ENCODE data around the gene SIGLEC1.
A peak's percentile ranks its signal among the peaks of the same experiment; 100 is the strongest.

The SIGLEC1 gene

DNA sequence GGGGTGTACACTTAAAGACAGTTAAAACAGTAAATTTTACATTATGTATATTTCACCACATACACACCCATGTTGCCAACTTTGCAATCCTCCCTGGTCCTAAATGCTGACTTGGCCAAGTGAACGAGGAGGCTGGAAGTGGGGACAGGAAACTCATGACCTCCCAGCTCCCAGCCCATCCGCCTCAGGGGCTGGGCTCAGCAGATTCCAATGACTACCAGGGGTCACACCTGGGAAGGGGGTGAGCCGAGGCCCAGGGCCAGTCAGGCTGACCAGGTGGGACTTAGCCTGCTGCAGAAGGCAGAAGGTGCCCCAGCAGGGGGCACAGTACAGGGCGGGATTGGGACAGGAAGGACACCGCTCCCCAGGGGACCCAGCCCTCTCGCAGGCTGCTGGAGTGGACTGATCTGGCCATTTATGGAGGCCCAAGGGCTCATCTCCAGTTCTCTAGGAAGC, 2.4 kb downstream of the SIGLEC1 start:
- H3K36me3 ChIP-seq (ENCODE audit: insufficient read depth, low read length), result no peaks in the 10 kb centered on the region
- no peaks in the 10 kb centered on the region for H3K9me2 ChIP-seq (replicated peaks; ENCODE audit: low read depth, low read length)
- no peaks in the 10 kb centered on the region for H3K9me3 ChIP-seq (ENCODE audit: insufficient read depth, low read depth, low read length)
- no peak for TF ChIP-seq EZH2phosphoT487 (IDR thresholded peaks at IDR 0.05; ENCODE audit: borderline replicate concordance)
- TF ChIP-seq, protein P1, sequence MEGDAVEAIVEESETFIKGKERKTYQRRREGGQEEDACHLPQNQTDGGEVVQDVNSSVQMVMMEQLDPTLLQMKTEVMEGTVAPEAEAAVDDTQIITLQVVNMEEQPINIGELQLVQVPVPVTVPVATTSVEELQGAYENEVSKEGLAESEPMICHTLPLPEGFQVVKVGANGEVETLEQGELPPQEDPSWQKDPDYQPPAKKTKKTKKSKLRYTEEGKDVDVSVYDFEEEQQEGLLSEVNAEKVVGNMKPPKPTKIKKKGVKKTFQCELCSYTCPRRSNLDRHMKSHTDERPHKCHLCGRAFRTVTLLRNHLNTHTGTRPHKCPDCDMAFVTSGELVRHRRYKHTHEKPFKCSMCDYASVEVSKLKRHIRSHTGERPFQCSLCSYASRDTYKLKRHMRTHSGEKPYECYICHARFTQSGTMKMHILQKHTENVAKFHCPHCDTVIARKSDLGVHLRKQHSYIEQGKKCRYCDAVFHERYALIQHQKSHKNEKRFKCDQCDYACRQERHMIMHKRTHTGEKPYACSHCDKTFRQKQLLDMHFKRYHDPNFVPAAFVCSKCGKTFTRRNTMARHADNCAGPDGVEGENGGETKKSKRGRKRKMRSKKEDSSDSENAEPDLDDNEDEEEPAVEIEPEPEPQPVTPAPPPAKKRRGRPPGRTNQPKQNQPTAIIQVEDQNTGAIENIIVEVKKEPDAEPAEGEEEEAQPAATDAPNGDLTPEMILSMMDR (conservative IDR thresholded peaks at IDR 0.05; ENCODE audit: low read length), result no peak; the same call in 1 of the 2 replicates
- no peak overlapping the region for H3K9ac ChIP-seq (ENCODE audit: low read depth, low read length, poor library complexity, severe bottlenecking)
- H3K27me3 ChIP-seq (ENCODE audit: insufficient read depth, low read length, poor library complexity, severe bottlenecking), result no peaks in the 10 kb centered on the region
- no peaks in the 10 kb centered on the region for H4K20me1 ChIP-seq (ENCODE audit: insufficient read depth, low read length, poor library complexity, severe bottlenecking)
- peaks cover 3% of the 10 kb centered on the region for H3K4me1 ChIP-seq (ENCODE audit: insufficient read depth, low read length, poor library complexity, severe bottlenecking)
- H3K4me3 ChIP-seq (ENCODE audit: low read length, poor library complexity, severe bottlenecking), result no peak overlapping the region
- H3K4me2 ChIP-seq (ENCODE audit: low read depth, low read length, poor library complexity, severe bottlenecking), result peak overlapping the region; percentile 35
- H3F3A ChIP-seq (ENCODE audit: low read depth), result no peaks in the 10 kb centered on the region
- H2AFZ ChIP-seq (ENCODE audit: low read length), result no peak overlapping the region
- no peaks in the 10 kb centered on the region for H3K79me2 ChIP-seq (ENCODE audit: insufficient read depth, low read length)

DNA sequence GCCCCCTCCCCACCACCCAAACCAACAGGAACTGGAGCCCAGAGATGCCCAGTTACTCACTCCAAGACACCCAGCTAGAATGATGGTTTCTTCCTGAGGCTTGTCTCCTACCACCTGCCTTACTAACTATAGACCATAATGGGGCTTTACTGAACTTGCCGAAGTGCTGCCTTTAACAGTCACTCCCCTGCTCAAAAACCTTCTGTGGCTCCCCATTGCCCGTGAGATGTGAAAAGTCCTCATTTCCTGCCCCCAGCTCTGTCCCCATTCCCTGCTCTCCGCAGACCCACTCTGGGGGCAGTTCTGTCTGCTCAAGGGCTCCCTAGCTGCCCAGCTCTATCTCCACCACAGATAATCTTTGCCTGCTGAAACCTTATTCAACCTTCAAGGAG, 4.9 kb downstream of the SIGLEC1 start:
- Histone ChIP-seq H3F3A (ENCODE audit: low read depth) (no peaks in the 10 kb centered on the region), H3K9ac (ENCODE audit: low read depth, low read length, poor library complexity, severe bottlenecking) (no peak overlapping the region), H2AFZ (ENCODE audit: low read length) (no peak overlapping the region), H3K9me3 (ENCODE audit: insufficient read depth, low read depth, low read length) (no peaks in the 10 kb centered on the region), H3K27me3 (ENCODE audit: insufficient read depth, low read length, poor library complexity, severe bottlenecking) (no peaks in the 10 kb centered on the region), H3K4me3 (ENCODE audit: low read length, poor library complexity, severe bottlenecking) (no peak overlapping the region), H3K4me2 (ENCODE audit: low read depth, low read length, poor library complexity, severe bottlenecking) (no peak overlapping the region), H3K36me3 (ENCODE audit: insufficient read depth, low read length) (no peaks in the 10 kb centered on the region), H4K20me1 (ENCODE audit: insufficient read depth, low read length, poor library complexity, severe bottlenecking) (no peaks in the 10 kb centered on the region), H3K9me2 (replicated peaks; ENCODE audit: low read depth, low read length) (no peaks in the 10 kb centered on the region), H3K4me1 (ENCODE audit: insufficient read depth, low read length, poor library complexity, severe bottlenecking) (peaks cover 3% of the 10 kb centered on the region), H3K79me2 (ENCODE audit: insufficient read depth, low read length) (no peaks in the 10 kb centered on the region)
- no peak for TF ChIP-seq EZH2phosphoT487 (IDR thresholded peaks at IDR 0.05; ENCODE audit: borderline replicate concordance)
- TF ChIP-seq, protein P1 (conservative IDR thresholded peaks at IDR 0.05; ENCODE audit: low read length), result no peak

DNA sequence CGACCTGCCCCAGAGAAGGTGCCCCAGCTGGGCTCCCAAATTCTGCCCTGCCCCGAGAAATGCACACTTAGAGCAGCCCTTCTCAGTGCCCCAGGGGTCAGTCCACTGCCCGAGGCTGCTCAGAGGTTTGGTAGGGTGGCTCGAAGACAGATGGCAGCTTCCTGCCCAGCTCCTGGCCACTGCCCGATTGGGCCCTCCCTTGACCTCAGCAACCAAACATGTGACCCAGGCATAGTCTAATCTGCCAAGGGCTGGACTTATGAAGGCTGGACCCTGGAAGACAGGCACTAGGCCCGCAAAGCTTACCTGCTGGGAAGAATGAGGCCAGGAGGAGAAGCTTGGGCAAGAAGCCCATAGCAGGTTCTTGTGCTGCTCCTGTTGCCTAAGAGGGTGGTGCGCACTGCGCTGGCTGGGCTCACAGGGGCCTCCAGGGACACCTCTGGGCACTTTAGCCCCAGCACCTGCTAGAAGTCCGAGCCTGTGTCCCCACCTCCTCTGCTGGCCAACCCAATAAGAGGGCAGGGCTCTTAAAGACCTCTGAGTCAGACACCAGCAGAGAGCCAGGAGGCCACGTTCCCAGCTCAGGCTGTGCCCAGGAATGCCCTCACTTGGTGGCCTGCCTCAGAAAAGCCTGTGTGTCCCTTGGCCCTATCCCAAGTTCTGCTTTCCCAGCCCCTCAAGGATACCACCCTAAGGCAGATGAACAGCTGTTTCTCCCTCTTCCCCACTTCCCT, 5.5 kb downstream of the SIGLEC1 start:
- no peaks in the 10 kb centered on the region for H3K36me3 ChIP-seq (ENCODE audit: insufficient read depth, low read length)
- H3K9ac ChIP-seq (ENCODE audit: low read depth, low read length, poor library complexity, severe bottlenecking), result no peak overlapping the region
- H3K27me3 ChIP-seq (ENCODE audit: insufficient read depth, low read length, poor library complexity, severe bottlenecking), result no peaks in the 10 kb centered on the region
- no peaks in the 10 kb centered on the region for H3K79me2 ChIP-seq (ENCODE audit: insufficient read depth, low read length)
- no peak overlapping the region for H3K4me2 ChIP-seq (ENCODE audit: low read depth, low read length, poor library complexity, severe bottlenecking)
- no peaks in the 10 kb centered on the region for H4K20me1 ChIP-seq (ENCODE audit: insufficient read depth, low read length, poor library complexity, severe bottlenecking)
- H3F3A ChIP-seq (ENCODE audit: low read depth), result no peaks in the 10 kb centered on the region
- H3K4me3 ChIP-seq (ENCODE audit: low read length, poor library complexity, severe bottlenecking), result no peak overlapping the region
- H3K9me3 ChIP-seq (ENCODE audit: insufficient read depth, low read depth, low read length), result no peaks in the 10 kb centered on the region
- H3K9me2 ChIP-seq (replicated peaks; ENCODE audit: low read depth, low read length), result no peaks in the 10 kb centered on the region
- H3K4me1 ChIP-seq (ENCODE audit: insufficient read depth, low read length, poor library complexity, severe bottlenecking), result peaks cover 3% of the 10 kb centered on the region
- H2AFZ ChIP-seq (ENCODE audit: low read length), result no peak overlapping the region
- TF ChIP-seq, protein P1 (conservative IDR thresholded peaks at IDR 0.05; ENCODE audit: low read length), result no peak
- no peak for TF ChIP-seq EZH2phosphoT487 (IDR thresholded peaks at IDR 0.05; ENCODE audit: borderline replicate concordance)
